ENCODE data around the gene IRF9.

Gene IRF9, protein sequence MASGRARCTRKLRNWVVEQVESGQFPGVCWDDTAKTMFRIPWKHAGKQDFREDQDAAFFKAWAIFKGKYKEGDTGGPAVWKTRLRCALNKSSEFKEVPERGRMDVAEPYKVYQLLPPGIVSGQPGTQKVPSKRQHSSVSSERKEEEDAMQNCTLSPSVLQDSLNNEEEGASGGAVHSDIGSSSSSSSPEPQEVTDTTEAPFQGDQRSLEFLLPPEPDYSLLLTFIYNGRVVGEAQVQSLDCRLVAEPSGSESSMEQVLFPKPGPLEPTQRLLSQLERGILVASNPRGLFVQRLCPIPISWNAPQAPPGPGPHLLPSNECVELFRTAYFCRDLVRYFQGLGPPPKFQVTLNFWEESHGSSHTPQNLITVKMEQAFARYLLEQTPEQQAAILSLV

DNA sequence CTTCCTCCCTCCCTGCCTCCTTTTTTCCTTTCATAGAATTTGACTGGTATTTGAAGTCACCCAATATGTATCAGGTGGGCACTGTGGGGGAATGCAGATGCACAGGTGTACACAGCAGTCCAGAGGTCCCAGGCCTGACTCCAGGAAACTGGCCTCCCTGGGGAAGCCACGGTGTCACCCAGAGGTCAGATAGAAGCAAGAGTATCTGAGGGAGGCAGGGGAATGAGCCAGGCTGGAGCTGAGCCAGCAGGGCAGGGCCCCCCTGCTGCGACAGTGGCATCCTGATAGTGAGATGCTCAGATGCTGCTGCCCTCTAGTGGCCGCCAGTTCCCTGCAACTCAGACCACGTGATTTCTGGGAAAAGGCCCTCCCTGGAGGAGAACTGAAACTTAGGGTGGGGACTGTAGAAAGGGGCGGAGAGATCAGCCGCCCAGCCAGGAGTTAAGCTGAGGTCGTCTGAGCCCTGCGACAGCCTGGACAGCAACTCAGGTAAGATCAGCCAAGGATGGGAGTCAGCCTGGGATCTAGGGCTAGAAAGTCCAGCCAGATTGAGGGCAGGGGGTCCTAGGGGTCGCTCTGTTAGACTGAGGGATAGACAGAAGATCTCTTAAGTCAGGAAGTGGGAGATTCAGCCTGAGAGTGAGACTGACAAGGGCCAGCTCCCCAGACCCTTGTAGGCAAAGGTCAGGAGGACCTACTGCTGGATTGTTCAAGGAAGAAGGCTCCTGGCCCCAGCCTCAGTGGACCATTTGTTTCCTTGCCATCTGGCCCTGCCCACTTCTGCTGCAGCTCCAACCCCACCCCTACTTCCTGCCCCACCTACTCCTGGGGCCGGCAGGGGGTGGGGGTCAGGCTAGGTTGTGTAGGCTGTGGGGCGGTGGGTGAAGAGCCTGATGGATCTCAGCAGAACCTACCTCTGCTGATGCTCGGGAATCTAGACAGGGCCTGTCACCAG is at the start of gene IRF9:
Gene IRF9 (plus strand): TSS at position 416 of the 955 bp plus-strand sequence. CDS start 880 bp downstream, outside the sequence.
- CTCF ChIA-PET, result interaction anchor here (0.6 to 3.2 kb wide), 27 partner anchors 9 to 136 kb away, joined by 3 to 67 read pairs (median 6); partner anchors contain the start of genes CARMIL3, DCAF11, EMC9 and IPO4
- peak; percentile 98 for DNase-seq
- no peaks in the 10 kb centered on the region for H3K9me3 Mint-ChIP-seq
- peaks cover 80% of the 10 kb centered on the region for H3K36me3 Mint-ChIP-seq
- peak within 1 kb of the TSS; percentile 97 for H3K4me3 Mint-ChIP-seq
- H3K4me1 Mint-ChIP-seq, result peaks cover 63% of the 10 kb centered on the region
- peaks cover 6% of the 10 kb centered on the region for H3K27me3 Mint-ChIP-seq
- H3K27ac Mint-ChIP-seq, result peak within 1 kb of the TSS; percentile 99

- H3K4me3 Mint-ChIP-seq, result peak overlapping the region; percentile 87
- CTCF ChIA-PET, result interaction anchor here (0.7 to 2.2 kb wide), 6 partner anchors 18 to 129 kb away, joined by 3 to 9 read pairs (median 5); partner anchors contain the start of genes IRF9, RNF31 and TINF2
- H3K27me3 Mint-ChIP-seq, result no peaks in the 10 kb centered on the region
- H3K9me3 Mint-ChIP-seq, result no peaks in the 10 kb centered on the region
- H3K27ac Mint-ChIP-seq, result peak overlapping the region; percentile 99
- peaks cover 34% of the 10 kb centered on the region for H3K36me3 Mint-ChIP-seq
- DNase-seq, result no peak
- peaks cover 46% of the 10 kb centered on the region for H3K4me1 Mint-ChIP-seq
Measured at GRCh38 chr14:24113379-24113800, 47.7 kb upstream of the IRF9 start.

GRCh38 chr14:24113801-24114531 is 47.1 kb upstream of the IRF9 start:
- peak; percentile 89 for DNase-seq
- CTCF ChIA-PET, result interaction anchor here (0.7 to 2.5 kb wide), 11 partner anchors 9 to 129 kb away, joined by 3 to 9 read pairs (median 4); partner anchors contain the start of genes IRF9, PSME1, RNF31 and TINF2
- H3K27me3 Mint-ChIP-seq, result no peaks in the 10 kb centered on the region
- peak overlapping the region; percentile 87 for H3K4me3 Mint-ChIP-seq
- peaks cover 40% of the 10 kb centered on the region for H3K36me3 Mint-ChIP-seq
- H3K27ac Mint-ChIP-seq, result peak overlapping the region; percentile 99
- peaks cover 42% of the 10 kb centered on the region for H3K4me1 Mint-ChIP-seq
- no peaks in the 10 kb centered on the region for H3K9me3 Mint-ChIP-seq

GRCh38 chr14:24114532-24115421 is 46.3 kb upstream of the IRF9 start, which contains the start of the genes DCAF11 and NRL:
TSS of gene DCAF11 (plus strand) at chr14:24114777. CDS start at chr14:24115595, 818 bp downstream.
TSS of gene NRL (minus strand) at chr14:24114949. CDS start at chr14:24082848, 32,101 bp downstream.
- peak; percentile 99 for DNase-seq
- peaks cover 48% of the 10 kb centered on the region for H3K36me3 Mint-ChIP-seq
- H3K9me3 Mint-ChIP-seq, result no peaks in the 10 kb centered on the region
- peak within 1 kb of the TSS; percentile 87 for H3K4me3 Mint-ChIP-seq
- H3K4me1 Mint-ChIP-seq, result peaks cover 36% of the 10 kb centered on the region
- H3K27ac Mint-ChIP-seq, result peak within 1 kb of the TSS; percentile 99
- CTCF ChIA-PET, result interaction anchor here (0.9 to 2.5 kb wide), 14 partner anchors 10 to 194 kb away, joined by 3 to 9 read pairs (median 4); partner anchors contain the start of genes CIDEB, IRF9, PSME1 and RNF31
- H3K27me3 Mint-ChIP-seq, result no peaks in the 10 kb centered on the region

- Mint-ChIP-seq H3K9me3 (no peaks in the 10 kb centered on the region), H3K4me1 (peaks cover 34% of the 10 kb centered on the region), H3K36me3 (peaks cover 51% of the 10 kb centered on the region), H3K4me3 (peak overlapping the region; percentile 87), H3K27me3 (no peaks in the 10 kb centered on the region), H3K27ac (peak overlapping the region; percentile 99)
- DNase-seq, result no peak
- CTCF ChIA-PET, result interaction anchor here (1.0 to 2.5 kb wide), 11 partner anchors 11 to 193 kb away, joined by 3 to 9 read pairs (median 4); partner anchors contain the start of genes CIDEB, IRF9 and PSME1
Measured at GRCh38 chr14:24115422-24116127, 45.5 kb upstream of the IRF9 start.

DNA sequence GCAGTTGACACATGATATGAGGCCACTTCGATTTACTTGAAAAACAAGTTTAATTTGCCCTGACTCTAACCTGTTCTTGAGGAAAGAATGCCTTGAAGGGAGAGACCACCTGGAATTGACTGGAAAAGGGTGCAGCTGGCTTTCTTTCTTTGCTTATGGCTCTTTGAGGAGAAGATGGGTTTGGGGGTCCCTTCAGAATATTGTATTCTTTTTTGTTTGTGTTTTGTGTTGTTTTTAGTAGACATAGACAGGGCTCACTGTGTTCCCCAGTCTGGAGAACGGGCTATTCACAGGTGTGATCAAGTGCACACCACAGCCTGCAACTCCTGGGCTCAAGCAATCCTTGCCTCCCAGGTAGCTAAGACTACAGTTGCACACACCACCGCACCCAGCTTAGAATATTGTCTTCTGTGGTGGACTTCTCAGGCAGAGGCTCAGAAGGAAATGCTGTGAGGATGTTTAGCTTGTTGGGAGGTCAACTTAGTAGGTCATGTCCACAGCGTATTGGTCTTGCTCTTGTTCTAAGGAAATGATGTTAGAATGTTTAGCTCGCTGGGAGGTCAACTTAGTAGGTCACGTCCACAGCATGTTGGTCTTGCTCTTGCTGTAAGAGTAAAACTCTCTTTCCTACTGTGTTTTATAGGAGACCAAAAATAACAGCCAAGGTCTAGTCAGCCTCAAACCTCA is 44.8 kb upstream of the IRF9 start:
- CTCF ChIA-PET, result interaction anchor here (1.0 to 2.5 kb wide), 5 partner anchors 16 to 192 kb away, joined by 3 to 8 read pairs (median 6); partner anchors contain the start of genes CIDEB, IRF9 and PSME1
- Mint-ChIP-seq H3K36me3 (peaks cover 55% of the 10 kb centered on the region), H3K4me3 (peak overlapping the region; percentile 87), H3K9me3 (no peaks in the 10 kb centered on the region), H3K4me1 (peaks cover 32% of the 10 kb centered on the region), H3K27me3 (no peaks in the 10 kb centered on the region), H3K27ac (peak overlapping the region; percentile 99)
- DNase-seq, result no peak

GRCh38 chr14:24117179-24117578 is 43.9 kb upstream of the IRF9 start:
- CTCF ChIA-PET, result interaction anchor here (1.5 kb wide), 1 partner anchor 43 kb away, joined by 6 read pairs; the partner anchor contains the start of gene IRF9
- peak overlapping the region; percentile 87 for H3K4me3 Mint-ChIP-seq
- no peak for DNase-seq
- H3K4me1 Mint-ChIP-seq, result peaks cover 31% of the 10 kb centered on the region
- H3K27me3 Mint-ChIP-seq, result no peaks in the 10 kb centered on the region
- H3K9me3 Mint-ChIP-seq, result no peaks in the 10 kb centered on the region
- H3K27ac Mint-ChIP-seq, result no peak overlapping the region
- H3K36me3 Mint-ChIP-seq, result peaks cover 60% of the 10 kb centered on the region

GRCh38 chr14:24119691-24120090 is 41.4 kb upstream of the IRF9 start:
- CTCF ChIA-PET, result interaction anchor here (1.6 kb wide), 1 partner anchor 11 kb away, joined by 4 read pairs; no protein-coding TSS in a partner anchor
- Mint-ChIP-seq H3K4me3 (no peak overlapping the region), H3K27ac (no peak overlapping the region), H3K27me3 (no peaks in the 10 kb centered on the region), H3K9me3 (no peaks in the 10 kb centered on the region), H3K36me3 (peaks cover 80% of the 10 kb centered on the region), H3K4me1 (peaks cover 30% of the 10 kb centered on the region)
- no peak for DNase-seq

DNA sequence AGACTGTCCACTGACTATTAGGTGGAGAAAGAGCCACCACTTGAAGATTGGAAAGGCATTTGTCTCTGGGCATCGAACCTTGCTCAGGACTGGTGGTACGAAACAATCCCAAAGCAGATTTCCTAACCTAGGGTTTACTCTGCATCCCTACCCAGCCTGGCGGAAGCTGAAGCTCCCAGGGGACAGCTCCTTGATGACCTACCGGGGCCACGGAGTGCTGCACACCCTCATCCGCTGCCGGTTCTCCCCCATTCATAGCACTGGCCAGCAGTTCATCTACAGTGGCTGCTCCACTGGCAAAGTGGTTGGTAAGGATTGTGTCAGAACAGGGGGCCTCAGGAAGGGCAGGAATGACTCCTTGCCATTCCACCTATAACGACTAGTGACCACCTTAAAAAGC is 39.9 kb upstream of the IRF9 start:
- Mint-ChIP-seq H3K27ac (no peak overlapping the region), H3K4me3 (no peak overlapping the region), H3K9me3 (no peaks in the 10 kb centered on the region), H3K4me1 (peaks cover 20% of the 10 kb centered on the region), H3K36me3 (peaks cover 71% of the 10 kb centered on the region), H3K27me3 (no peaks in the 10 kb centered on the region)
- DNase-seq, result no peak
- CTCF ChIA-PET, result no interaction called here

- Mint-ChIP-seq H3K4me1 (peaks cover 9% of the 10 kb centered on the region), H3K27ac (no peak overlapping the region)
- CTCF ChIA-PET, result interaction anchor here (1.4 kb wide), 1 partner anchor 14 kb away, joined by 4 read pairs; no protein-coding TSS in a partner anchor
Measured at GRCh38 chr14:24122416-24122815, 38.6 kb upstream of the IRF9 start.

GRCh38 chr14:24122898-24123297 is 38.2 kb upstream of the IRF9 start:
- Mint-ChIP-seq H3K36me3 (peaks cover 56% of the 10 kb centered on the region), H3K27ac (no peak overlapping the region)
- CTCF ChIA-PET, result interaction anchor here (1.4 kb wide), 1 partner anchor 14 kb away, joined by 4 read pairs; no protein-coding TSS in a partner anchor

More at GRCh38 chr14:24122416-24122815, 38.6 kb upstream of the IRF9 start:
- Mint-ChIP-seq H3K27me3 (no peaks in the 10 kb centered on the region), H3K36me3 (peaks cover 61% of the 10 kb centered on the region), H3K4me3 (no peak overlapping the region), H3K9me3 (no peaks in the 10 kb centered on the region)
- DNase-seq, result peak; percentile 5

More at GRCh38 chr14:24122898-24123297, 38.2 kb upstream of the IRF9 start:
- H3K27me3 Mint-ChIP-seq, result no peaks in the 10 kb centered on the region
- no peak overlapping the region for H3K4me3 Mint-ChIP-seq
- H3K4me1 Mint-ChIP-seq, result peaks cover 4% of the 10 kb centered on the region
- no peaks in the 10 kb centered on the region for H3K9me3 Mint-ChIP-seq
- peak; percentile 14 for DNase-seq

Measured in activated naive CD4-positive, alpha-beta T cell treated with anti-CD3 and anti-CD28 coated beads, Interleukin-2, amount 10 ng/mL, durations not matched to agents 7 days and 5 days (primary cell).